Measurements from ENCODE around the gene ST3GAL5. TPM values are rescaled to one million over a fixed set of nuclear protein-coding genes. Genes with fewer than 3 reads are reported as not detected.

ST3GAL5 gene
- total RNA-seq, 1 donor from 2014 or later: 10.4 TPM

GRCh38 chr2:85867556-85868292 is 21.1 kb downstream of the ST3GAL5 start:
- no peak for DNase-seq (ENCODE audit: low spot score)

GRCh38 chr2:85867121-85867520 is 21.7 kb downstream of the ST3GAL5 start:
- no peak for DNase-seq (ENCODE audit: low spot score)

- DNase-seq (ENCODE audit: low spot score): no peak
Measured at GRCh38 chr2:85866165-85866659, 22.6 kb downstream of the ST3GAL5 start.

GRCh38 chr2:85865539-85866164 is 23.1 kb downstream of the ST3GAL5 start:
- peak; percentile 47 for DNase-seq (ENCODE audit: low spot score)

- DNase-seq (ENCODE audit: low spot score): no peak
Measured at GRCh38 chr2:85864654-85865053, 24.1 kb downstream of the ST3GAL5 start.

- DNase-seq (ENCODE audit: low spot score): no peak
Measured at GRCh38 chr2:85862426-85862825, 26.4 kb downstream of the ST3GAL5 start.

- no peak for DNase-seq (ENCODE audit: low spot score)
Measured at GRCh38 chr2:85861650-85862049, 27.1 kb downstream of the ST3GAL5 start.

GRCh38 chr2:85861180-85861579 is 27.6 kb downstream of the ST3GAL5 start:
- DNase-seq (ENCODE audit: low spot score): no peak

- no peak for DNase-seq (ENCODE audit: low spot score)
Measured at GRCh38 chr2:85858841-85859240, 29.9 kb downstream of the ST3GAL5 start.

GRCh38 chr2:85854897-85855296 is 33.9 kb downstream of the ST3GAL5 start:
- no peak for DNase-seq (ENCODE audit: low spot score)

- DNase-seq (ENCODE audit: low spot score): no peak
Measured at GRCh38 chr2:85854166-85854509, 34.7 kb downstream of the ST3GAL5 start.

GRCh38 chr2:85853499-85854165 is 35.2 kb downstream of the ST3GAL5 start:
- DNase-seq (ENCODE audit: low spot score): peak; percentile 14

GRCh38 chr2:85852937-85853498 is 35.8 kb downstream of the ST3GAL5 start:
- peak; percentile 65 for DNase-seq (ENCODE audit: low spot score)

- no peak for DNase-seq (ENCODE audit: low spot score)
Measured at GRCh38 chr2:85852152-85852840, 36.5 kb downstream of the ST3GAL5 start.

GRCh38 chr2:85851253-85852151 is 37.3 kb downstream of the ST3GAL5 start:
- DNase-seq (ENCODE audit: low spot score): peak; percentile 59

- no peak for DNase-seq (ENCODE audit: low spot score)
Measured at GRCh38 chr2:85850451-85850850, 38.3 kb downstream of the ST3GAL5 start.

- DNase-seq (ENCODE audit: low spot score): no peak
Measured at GRCh38 chr2:85847051-85847588, 41.7 kb downstream of the ST3GAL5 start.

GRCh38 chr2:85846411-85846810 is 42.4 kb downstream of the ST3GAL5 start:
- DNase-seq (ENCODE audit: low spot score): peak; percentile 24

GRCh38 chr2:85844486-85844885 is 44.3 kb downstream of the ST3GAL5 start:
- DNase-seq (ENCODE audit: low spot score): no peak

- DNase-seq (ENCODE audit: low spot score): no peak
Measured at GRCh38 chr2:85843543-85843942, 45.2 kb downstream of the ST3GAL5 start.
